Measurements from ENCODE around the gene AKAIN1. TPM values are rescaled to one million over a fixed set of nuclear protein-coding genes. Genes with fewer than 3 reads are reported as not detected.

Gene AKAIN1
- total RNA-seq, 1 experiment from 2014 or later = not detected

GRCh38 chr18:5198311-5198710 lies 1.3 kb upstream of the AKAIN1 start (continued):
- TF ChIP-seq, protein P1, sequence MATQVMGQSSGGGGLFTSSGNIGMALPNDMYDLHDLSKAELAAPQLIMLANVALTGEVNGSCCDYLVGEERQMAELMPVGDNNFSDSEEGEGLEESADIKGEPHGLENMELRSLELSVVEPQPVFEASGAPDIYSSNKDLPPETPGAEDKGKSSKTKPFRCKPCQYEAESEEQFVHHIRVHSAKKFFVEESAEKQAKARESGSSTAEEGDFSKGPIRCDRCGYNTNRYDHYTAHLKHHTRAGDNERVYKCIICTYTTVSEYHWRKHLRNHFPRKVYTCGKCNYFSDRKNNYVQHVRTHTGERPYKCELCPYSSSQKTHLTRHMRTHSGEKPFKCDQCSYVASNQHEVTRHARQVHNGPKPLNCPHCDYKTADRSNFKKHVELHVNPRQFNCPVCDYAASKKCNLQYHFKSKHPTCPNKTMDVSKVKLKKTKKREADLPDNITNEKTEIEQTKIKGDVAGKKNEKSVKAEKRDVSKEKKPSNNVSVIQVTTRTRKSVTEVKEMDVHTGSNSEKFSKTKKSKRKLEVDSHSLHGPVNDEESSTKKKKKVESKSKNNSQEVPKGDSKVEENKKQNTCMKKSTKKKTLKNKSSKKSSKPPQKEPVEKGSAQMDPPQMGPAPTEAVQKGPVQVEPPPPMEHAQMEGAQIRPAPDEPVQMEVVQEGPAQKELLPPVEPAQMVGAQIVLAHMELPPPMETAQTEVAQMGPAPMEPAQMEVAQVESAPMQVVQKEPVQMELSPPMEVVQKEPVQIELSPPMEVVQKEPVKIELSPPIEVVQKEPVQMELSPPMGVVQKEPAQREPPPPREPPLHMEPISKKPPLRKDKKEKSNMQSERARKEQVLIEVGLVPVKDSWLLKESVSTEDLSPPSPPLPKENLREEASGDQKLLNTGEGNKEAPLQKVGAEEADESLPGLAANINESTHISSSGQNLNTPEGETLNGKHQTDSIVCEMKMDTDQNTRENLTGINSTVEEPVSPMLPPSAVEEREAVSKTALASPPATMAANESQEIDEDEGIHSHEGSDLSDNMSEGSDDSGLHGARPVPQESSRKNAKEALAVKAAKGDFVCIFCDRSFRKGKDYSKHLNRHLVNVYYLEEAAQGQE (IDR thresholded peaks at IDR 0.05; ENCODE audit: low read depth) = no peak
- no peak for TF ChIP-seq ZFX (IDR thresholded peaks at IDR 0.05)
- no peak for TF ChIP-seq CTCF (IDR thresholded peaks at IDR 0.05 in 2 of 3, conservative IDR thresholded peaks at IDR 0.05 in 1 of 3; ENCODE audit: borderline replicate concordance in 1 of 3, insufficient read depth in 1 of 3, low read depth in 2 of 3, low read length in 2 of 3)
- TF ChIP-seq POLR2AphosphoS5 (IDR thresholded peaks at IDR 0.05; ENCODE audit: low read depth, low read length) = no peak
- no peak for TF ChIP-seq ZNF274 (IDR thresholded peaks at IDR 0.05; ENCODE audit: low read depth, low read length)
- TF ChIP-seq SP1 (IDR thresholded peaks at IDR 0.05; ENCODE audit: low read depth) = no peak

- POLR2A ChIA-PET = no interaction called here
- no peak overlapping the region for H3K27ac ChIP-seq (ENCODE audit: low read depth, low read length)
- no TSS peak for BruUV-seq (replicated peaks)
- TF ChIP-seq ELF1 (IDR thresholded peaks at IDR 0.05; ENCODE audit: borderline replicate concordance, low read depth) (no peak), CEBPB (IDR thresholded peaks at IDR 0.05; ENCODE audit: low read depth) (no peak), SRF (IDR thresholded peaks at IDR 0.05; ENCODE audit: low read depth) (no peak), FOSL1 (IDR thresholded peaks at IDR 0.05; ENCODE audit: low read depth) (no peak), SP1 (IDR thresholded peaks at IDR 0.05; ENCODE audit: low read depth) (no peak), POLR2AphosphoS5 (IDR thresholded peaks at IDR 0.05; ENCODE audit: low read depth, low read length) (no peak), YY1 (IDR thresholded peaks at IDR 0.05; ENCODE audit: extremely low read depth, insufficient replicate concordance, low read depth, low read length) (no peak), ZNF274 (IDR thresholded peaks at IDR 0.05; ENCODE audit: low read depth, low read length) (no peak), EZH2phosphoT487 (IDR thresholded peaks at IDR 0.05; ENCODE audit: borderline replicate concordance) (no peak), POLR2A (IDR thresholded peaks at IDR 0.05; ENCODE audit: borderline replicate concordance, extremely low read depth, insufficient read depth, insufficient read length) (no peak), ZFX (IDR thresholded peaks at IDR 0.05) (no peak), EGR1 (IDR thresholded peaks at IDR 0.05; ENCODE audit: low read depth) (no peak)
- TF ChIP-seq, protein P2, sequence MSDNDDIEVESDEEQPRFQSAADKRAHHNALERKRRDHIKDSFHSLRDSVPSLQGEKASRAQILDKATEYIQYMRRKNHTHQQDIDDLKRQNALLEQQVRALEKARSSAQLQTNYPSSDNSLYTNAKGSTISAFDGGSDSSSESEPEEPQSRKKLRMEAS (IDR thresholded peaks at IDR 0.05) = no peak
- TF ChIP-seq, protein P1 (IDR thresholded peaks at IDR 0.05; ENCODE audit: low read depth) = no peak
Measured at GRCh38 chr18:5197461-5197860, 404 bp upstream of the AKAIN1 start.

More at GRCh38 chr18:5197461-5197860, 404 bp upstream of the AKAIN1 start:
- H4K20me1 ChIP-seq (ENCODE audit: insufficient read depth) = no peaks in the 10 kb centered on the region
- no peak overlapping the region for H3K4me3 ChIP-seq (replicated peaks in 1 of 2; ENCODE audit: low read depth in 1 of 2, low read length in 2 of 2)
- no peak overlapping the region for H3K4me2 ChIP-seq (ENCODE audit: low read length)
- no peaks in the 10 kb centered on the region for H3K4me1 ChIP-seq (ENCODE audit: control insufficient read depth in 1 of 2, insufficient read depth in 2 of 2, low read length in 2 of 2)
- no peaks in the 10 kb centered on the region for H3K36me3 ChIP-seq (ENCODE audit: control insufficient read depth in 1 of 2, insufficient read depth in 2 of 2, low read length in 2 of 2)
- ChIA-PET CTCF (no interaction called here), RAD21 (ENCODE audit: low non-redundant PET in 1 of 2, low total read pairs in 2 of 2, uncharacterized antibody in 2 of 2, unreplicated experiment in 2 of 2) (no interaction called here)
- ATAC-seq = no peak
- no peak overlapping the region for H2AFZ ChIP-seq (ENCODE audit: low read depth, low read length, poor library complexity, severe bottlenecking)
- H3K9me2 ChIP-seq (ENCODE audit: insufficient read depth) = no peaks in the 10 kb centered on the region
- H3K27me3 ChIP-seq (ENCODE audit: insufficient read depth, low read length) = no peaks in the 10 kb centered on the region
- H3K9me3 ChIP-seq (ENCODE audit: control insufficient read depth in 1 of 2, insufficient read depth in 1 of 2, low read depth in 1 of 2, low read length in 2 of 2) = peaks cover 3 to 6% of the 10 kb centered on the region in 2 experiments; a peak in 2 of 4 replicates
- intact Hi-C loops (cut with micrococcal nuclease) = no loop called here
- DNase-seq (ENCODE audit: low read depth, low spot score) = no peak
- no peak overlapping the region for H3K9ac ChIP-seq (ENCODE audit: low read length)
- H3K79me2 ChIP-seq (ENCODE audit: insufficient read depth, low read length) = no peaks in the 10 kb centered on the region
